Thymus (tissue), 11 donors: Measurements from ENCODE around the gene ZNF48. TPM values are rescaled to one million over a fixed set of nuclear protein-coding genes. Genes with fewer than 3 reads are reported as not detected.

Source experiments
- DNase-seq, 9 donors: peaks; one replicate each; pipeline ENCODE4 v3.0.0-alpha.2; 2013; ENCODE audit warnings: low spot score in 9 of 9, low read depth in 6 of 9, missing footprints in 1 of 9
- H3K27ac ChIP-seq, 2 donors: one replicate each; pipeline ENCODE4 v1.5.1; 2013; ENCODE audit warnings: control low read depth in 1 of 2, low read depth in 1 of 2, low read length in 1 of 2, mild to moderate bottlenecking in 1 of 2, moderate library complexity in 1 of 2
- H3K27me3 ChIP-seq, 2 donors: one replicate each; pipeline ENCODE4 v1.5.1; 2013; ENCODE audit warnings: low read length in 1 of 2; ENCODE audit not compliant: control insufficient read depth in 2 of 2, insufficient read depth in 1 of 2
- H3K36me3 ChIP-seq, 2 donors: one replicate each; pipeline ENCODE4 v1.5.1; 2013; ENCODE audit warnings: low read length in 1 of 2, mild to moderate bottlenecking in 1 of 2, moderate library complexity in 1 of 2; ENCODE audit not compliant: control insufficient read depth in 2 of 2, insufficient read depth in 2 of 2
- H3K4me1 ChIP-seq, 2 donors: one replicate each; pipeline ENCODE4 v1.5.1; 2013; ENCODE audit warnings: low read length in 2 of 2; ENCODE audit not compliant: control insufficient read depth in 2 of 2, insufficient read depth in 2 of 2
- H3K4me3 ChIP-seq, 2 donors: one replicate each; pipeline ENCODE4 v1.5.1; 2013; ENCODE audit warnings: low read length in 2 of 2, control low read depth in 1 of 2, mild to moderate bottlenecking in 1 of 2
- H3K9me3 ChIP-seq, 2 donors: one replicate each; pipeline ENCODE4 v1.5.1; 2013; ENCODE audit warnings: low read length in 1 of 2, mild to moderate bottlenecking in 1 of 2; ENCODE audit not compliant: control insufficient read depth in 2 of 2, insufficient read depth in 1 of 2
- WGBS: extraction: QIAGEN DNeasy Blood & Tissue Kit; methylation state at CpG from one replicate; pipeline ENCODE4 v1.1.7; 2013; 5-methylcytosine and 5-hydroxymethylcytosine counted together
- polyA plus RNA-seq: library from polyadenylated mRNA; stranded (reverse); fragments of 200-250 nt; gene quantifications from one replicate; pipeline ENCODE4 v1.2.3, GENCODE V29; 2013
- total RNA-seq: library from RNA; stranded (reverse); fragments of 120-200 nt; gene quantifications from one replicate; pipeline ENCODE4 v1.2.4, GENCODE V29; 2013
- donor health status: healthy.

ZNF48 gene
- total and polyA plus RNA-seq, 2 donors: 5.9 to 12.9 TPM

- no peak overlapping the region for H3K27ac ChIP-seq
- no peak for DNase-seq
- H3K36me3 ChIP-seq: no peaks in the 10 kb centered on the region
- no peak overlapping the region for H3K4me3 ChIP-seq
- H3K27me3 ChIP-seq: no peaks in the 10 kb centered on the region
- peaks cover 3 to 8% of the 10 kb centered on the region in 2 donors for H3K4me1 ChIP-seq
- WGBS: 94% methylated on average over 3 of the region's 3 CpGs
- H3K9me3 ChIP-seq: peaks cover 0 to 3% of the 10 kb centered on the region in 2 donors
Measured at GRCh38 chr16:30437511-30438046, 42.4 kb downstream of the ZNF48 start.

GRCh38 chr16:30438835-30439234 lies 43.6 kb downstream of the ZNF48 start:
- Histone ChIP-seq H3K4me3 (no peak overlapping the region), H3K27ac (no peak overlapping the region), H3K9me3 (peaks cover 0 to 6% of the 10 kb centered on the region in 2 donors), H3K27me3 (no peaks in the 10 kb centered on the region), H3K36me3 (peaks cover 0 to 9% of the 10 kb centered on the region in 2 donors), H3K4me1 (peaks cover 2 to 12% of the 10 kb centered on the region in 2 donors)
- WGBS: 96% methylated on average over 5 of the region's 5 CpGs
- DNase-seq: no peak

GRCh38 chr16:30439720-30440348 lies 44.6 kb downstream of the ZNF48 start:
- Histone ChIP-seq H3K4me3 (no peak overlapping the region), H3K27me3 (no peaks in the 10 kb centered on the region), H3K4me1 (peaks cover 10 to 16% of the 10 kb centered on the region in 2 donors), H3K36me3 (peaks cover 0 to 16% of the 10 kb centered on the region in 2 donors), H3K9me3 (peaks cover 0 to 7% of the 10 kb centered on the region in 2 donors), H3K27ac (no peak overlapping the region)
- DNase-seq: no peak
- 86% methylated on average over 6 of the region's 6 CpGs for WGBS

GRCh38 chr16:30443631-30444030 lies 48.4 kb downstream of the ZNF48 start:
- no peak overlapping the region for H3K27ac ChIP-seq
- H3K4me3 ChIP-seq: no peak overlapping the region
- 96% methylated on average over 2 of the region's 2 CpGs for WGBS
- peaks cover 0 to 16% of the 10 kb centered on the region in 2 donors for H3K36me3 ChIP-seq
- H3K9me3 ChIP-seq: peaks cover 0 to 11% of the 10 kb centered on the region in 2 donors
- no peaks in the 10 kb centered on the region for H3K27me3 ChIP-seq
- DNase-seq: no peak
- peaks cover 16 to 26% of the 10 kb centered on the region in 2 donors for H3K4me1 ChIP-seq

GRCh38 chr16:30444231-30445148 lies 49.3 kb downstream of the ZNF48 start:
- Histone ChIP-seq H3K4me3 (peak overlapping the region; percentile 80 to 100), H3K4me1 (peaks cover 16 to 27% of the 10 kb centered on the region in 2 donors), H3K27ac (peak overlapping the region in 1 of 2 donors; percentile 91), H3K36me3 (peaks cover 0 to 16% of the 10 kb centered on the region in 2 donors), H3K27me3 (no peaks in the 10 kb centered on the region), H3K9me3 (peaks cover 0 to 11% of the 10 kb centered on the region in 2 donors)
- DNase-seq: no peak
- 94% methylated on average over 29 of the region's 29 CpGs for WGBS

GRCh38 chr16:30445149-30445407 lies 49.9 kb downstream of the ZNF48 start:
- Histone ChIP-seq H3K27me3 (no peaks in the 10 kb centered on the region), H3K36me3 (peaks cover 0 to 16% of the 10 kb centered on the region in 2 donors), H3K4me1 (peaks cover 19 to 33% of the 10 kb centered on the region in 2 donors), H3K9me3 (peaks cover 0 to 11% of the 10 kb centered on the region in 2 donors), H3K4me3 (peak overlapping the region; percentile 80 to 100), H3K27ac (peak overlapping the region; percentile 91 to 95)
- DNase-seq: no peak
- WGBS: 38% methylated on average over 11 of the region's 11 CpGs

GRCh38 chr16:30445408-30446202 lies 50.4 kb downstream of the ZNF48 start, which contains the start of gene SEPHS2:
TSS of gene SEPHS2 (minus strand) at chr16:30445874. CDS start at chr16:30445727, 147 bp downstream.
- peak within 1 kb of the TSS; percentile 91 to 95 for H3K27ac ChIP-seq
- H3K36me3 ChIP-seq: peaks cover 0 to 16% of the 10 kb centered on the region in 2 donors
- H3K4me1 ChIP-seq: peaks cover 24 to 38% of the 10 kb centered on the region in 2 donors

GRCh38 chr16:30446203-30446595 lies 51.0 kb downstream of the ZNF48 start:
- H3K4me1 ChIP-seq: peaks cover 30 to 44% of the 10 kb centered on the region in 2 donors
- peak overlapping the region; percentile 89 to 91 for H3K27ac ChIP-seq
- 85% methylated on average over 10 of the region's 10 CpGs for WGBS
- peaks cover 0 to 16% of the 10 kb centered on the region in 2 donors for H3K36me3 ChIP-seq
- DNase-seq: no peak
- H3K27me3 ChIP-seq: no peaks in the 10 kb centered on the region
- peaks cover 0 to 14% of the 10 kb centered on the region in 2 donors for H3K9me3 ChIP-seq
- peak overlapping the region; percentile 80 to 100 for H3K4me3 ChIP-seq

More at GRCh38 chr16:30445408-30446202, 50.4 kb downstream of the ZNF48 start, which contains the start of gene SEPHS2:
- Histone ChIP-seq H3K27me3 (no peaks in the 10 kb centered on the region), H3K9me3 (peaks cover 0 to 11% of the 10 kb centered on the region in 2 donors), H3K4me3 (peak within 1 kb of the TSS; percentile 80 to 100)
- WGBS: 1% methylated on average over 59 of the region's 59 CpGs
- DNase-seq: peak; percentile 92 to 100 (median 98)
